ENCODE data around the gene PTOV1. TPM values are rescaled to one million over a fixed set of nuclear protein-coding genes. Genes with fewer than 3 reads are reported as not detected.

Gene PTOV1
- total RNA-seq, 1 donor from 2014 or later = 168 TPM

DNA sequence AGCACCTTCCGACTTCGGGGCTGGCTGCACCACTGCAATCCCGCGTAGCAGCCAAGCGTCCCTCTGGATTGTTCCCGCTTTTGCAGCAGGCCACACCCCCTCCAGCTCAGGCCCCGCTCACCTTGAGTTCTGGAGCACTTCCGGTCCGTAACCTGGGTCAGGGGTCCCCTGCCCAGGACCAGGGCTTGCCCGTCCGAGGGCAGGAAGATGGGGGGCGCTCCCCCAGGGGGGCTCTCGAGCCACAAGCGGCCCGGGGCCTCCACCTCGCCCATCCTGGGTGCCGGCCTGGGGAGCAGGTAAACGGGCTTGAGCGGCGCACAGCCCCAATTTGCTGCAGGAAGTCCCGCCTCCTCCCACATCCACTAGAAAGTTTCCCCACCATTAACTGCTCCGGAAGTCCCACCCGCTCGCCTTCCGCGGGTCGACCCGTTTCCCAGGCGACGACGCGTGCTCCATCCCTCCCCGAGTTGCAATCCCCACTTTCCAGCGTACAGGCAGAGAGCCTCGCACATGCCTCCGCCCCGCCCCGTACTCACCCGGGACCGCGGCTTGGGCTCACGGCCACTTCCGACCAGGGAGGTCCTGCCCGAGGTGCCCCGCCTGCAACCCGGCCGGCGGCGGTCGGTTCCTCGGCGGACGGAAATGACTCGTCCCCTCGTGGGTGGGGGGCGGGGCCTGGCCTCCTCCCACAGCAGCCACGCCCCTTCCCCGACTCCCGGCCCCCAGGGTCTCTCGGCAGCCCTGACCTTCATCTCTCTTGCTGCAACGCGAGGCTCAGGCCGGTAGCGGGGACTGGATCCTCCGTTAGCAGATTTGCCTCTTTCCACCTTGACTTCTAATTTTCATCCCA is 16.2 kb downstream of the PTOV1 start, which contains the start of gene PNKP:
Gene PNKP, minus strand, starts transcription at position 644 of the 850 bp plus-strand sequence. Its CDS starts 372 bp downstream, at position 272.
- H3K27ac Mint-ChIP-seq (ENCODE audit: unreplicated experiment) = peak within 1 kb of the TSS; percentile 89
- peaks cover 40% of the 10 kb centered on the region for H3K4me1 Mint-ChIP-seq (ENCODE audit: low read depth)
- peak; percentile 96 for DNase-seq (ENCODE audit: low spot score)
- no peaks in the 10 kb centered on the region for H3K9me3 Mint-ChIP-seq (ENCODE audit: low read depth)
- no peaks in the 10 kb centered on the region for H3K27me3 Mint-ChIP-seq (ENCODE audit: low read depth)
- peak within 1 kb of the TSS; percentile 96 for H3K4me3 Mint-ChIP-seq (ENCODE audit: unreplicated experiment)
- peaks cover 14% of the 10 kb centered on the region for H3K36me3 Mint-ChIP-seq (ENCODE audit: low read depth)
- TF ChIP-seq, protein P1, sequence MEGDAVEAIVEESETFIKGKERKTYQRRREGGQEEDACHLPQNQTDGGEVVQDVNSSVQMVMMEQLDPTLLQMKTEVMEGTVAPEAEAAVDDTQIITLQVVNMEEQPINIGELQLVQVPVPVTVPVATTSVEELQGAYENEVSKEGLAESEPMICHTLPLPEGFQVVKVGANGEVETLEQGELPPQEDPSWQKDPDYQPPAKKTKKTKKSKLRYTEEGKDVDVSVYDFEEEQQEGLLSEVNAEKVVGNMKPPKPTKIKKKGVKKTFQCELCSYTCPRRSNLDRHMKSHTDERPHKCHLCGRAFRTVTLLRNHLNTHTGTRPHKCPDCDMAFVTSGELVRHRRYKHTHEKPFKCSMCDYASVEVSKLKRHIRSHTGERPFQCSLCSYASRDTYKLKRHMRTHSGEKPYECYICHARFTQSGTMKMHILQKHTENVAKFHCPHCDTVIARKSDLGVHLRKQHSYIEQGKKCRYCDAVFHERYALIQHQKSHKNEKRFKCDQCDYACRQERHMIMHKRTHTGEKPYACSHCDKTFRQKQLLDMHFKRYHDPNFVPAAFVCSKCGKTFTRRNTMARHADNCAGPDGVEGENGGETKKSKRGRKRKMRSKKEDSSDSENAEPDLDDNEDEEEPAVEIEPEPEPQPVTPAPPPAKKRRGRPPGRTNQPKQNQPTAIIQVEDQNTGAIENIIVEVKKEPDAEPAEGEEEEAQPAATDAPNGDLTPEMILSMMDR (IDR thresholded peaks at IDR 0.05) = no peak

DNA sequence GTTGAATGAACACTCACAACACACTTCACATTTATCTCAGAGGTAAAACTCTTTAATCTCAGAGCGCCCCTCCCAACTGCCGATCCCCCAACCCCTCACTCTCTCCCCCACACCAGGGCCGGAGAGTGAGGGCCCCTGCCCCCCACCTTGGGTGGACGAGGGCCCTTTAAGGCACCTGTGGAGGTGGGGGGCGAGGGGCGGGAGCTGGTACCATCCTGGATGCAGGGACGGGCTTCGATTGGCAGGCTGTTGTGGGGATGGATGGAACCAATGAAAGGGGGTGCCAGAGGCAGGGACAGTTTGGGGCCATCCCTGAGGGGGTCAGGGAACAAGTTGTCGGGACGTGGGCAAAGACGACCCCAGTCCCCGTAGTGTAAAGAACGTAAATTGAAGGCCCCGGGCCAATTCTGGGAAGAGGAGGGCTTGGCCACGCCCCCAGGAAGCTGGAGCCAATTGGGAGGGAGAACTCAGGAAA is 18.1 kb downstream of the PTOV1 start:
- H3K36me3 Mint-ChIP-seq (ENCODE audit: low read depth) = peaks cover 8% of the 10 kb centered on the region
- peaks cover 41% of the 10 kb centered on the region for H3K4me1 Mint-ChIP-seq (ENCODE audit: low read depth)
- no peaks in the 10 kb centered on the region for H3K27me3 Mint-ChIP-seq (ENCODE audit: low read depth)
- H3K27ac Mint-ChIP-seq (ENCODE audit: unreplicated experiment) = no peak overlapping the region
- H3K4me3 Mint-ChIP-seq (ENCODE audit: unreplicated experiment) = no peak overlapping the region
- H3K9me3 Mint-ChIP-seq (ENCODE audit: low read depth) = no peaks in the 10 kb centered on the region
- no peak for DNase-seq (ENCODE audit: low spot score)
- TF ChIP-seq, protein P1 (IDR thresholded peaks at IDR 0.05) = no peak

DNA sequence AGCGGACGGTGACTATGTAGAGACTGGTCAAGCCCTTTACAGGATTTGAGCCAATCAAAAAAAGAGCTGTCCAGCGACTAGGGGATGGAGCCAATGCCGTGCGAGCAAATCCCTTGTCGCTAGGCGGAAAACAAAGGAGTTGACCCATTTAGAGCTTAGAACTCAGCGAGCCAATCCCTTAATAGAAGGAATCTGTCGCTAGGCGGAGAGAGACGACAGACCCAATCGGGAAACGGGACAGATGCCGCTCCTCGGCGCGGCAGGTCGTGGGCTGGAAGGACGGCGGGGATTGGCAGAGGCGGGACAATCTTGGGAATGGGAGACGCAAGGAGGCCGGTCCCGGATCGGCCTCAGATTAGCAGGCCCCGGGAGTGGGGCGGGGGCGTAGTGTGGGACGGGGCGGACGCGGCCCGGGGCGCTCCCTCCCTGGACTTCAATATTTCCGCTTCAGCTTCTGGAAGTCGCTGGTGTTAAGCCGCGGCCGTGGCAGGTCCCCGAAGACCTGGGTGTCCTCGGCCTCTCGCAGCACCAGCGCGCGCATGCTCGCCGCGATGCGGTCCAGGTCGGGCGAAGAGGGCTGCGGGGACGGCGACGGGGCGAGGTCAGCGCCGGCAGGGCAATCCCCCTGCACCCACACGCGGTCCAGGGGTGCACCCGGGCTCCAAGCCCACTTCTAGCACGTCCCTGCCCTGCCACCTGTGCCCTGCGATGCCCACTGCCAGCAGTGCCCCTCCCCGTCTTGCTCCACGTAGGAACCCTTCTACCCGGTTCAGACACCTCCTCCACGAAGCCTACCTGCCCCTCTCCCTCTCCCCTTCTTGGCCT is 18.7 kb downstream of the PTOV1 start:
- TF ChIP-seq, protein P1 (IDR thresholded peaks at IDR 0.05) = peak; percentile 31
- Mint-ChIP-seq H3K27ac (ENCODE audit: unreplicated experiment) (peak overlapping the region; percentile 95), H3K27me3 (ENCODE audit: low read depth) (no peaks in the 10 kb centered on the region), H3K9me3 (ENCODE audit: low read depth) (no peaks in the 10 kb centered on the region), H3K36me3 (ENCODE audit: low read depth) (peaks cover 5% of the 10 kb centered on the region), H3K4me3 (ENCODE audit: unreplicated experiment) (no peak overlapping the region), H3K4me1 (ENCODE audit: low read depth) (peaks cover 46% of the 10 kb centered on the region)
- DNase-seq (ENCODE audit: low spot score) = peak; percentile 97

DNA sequence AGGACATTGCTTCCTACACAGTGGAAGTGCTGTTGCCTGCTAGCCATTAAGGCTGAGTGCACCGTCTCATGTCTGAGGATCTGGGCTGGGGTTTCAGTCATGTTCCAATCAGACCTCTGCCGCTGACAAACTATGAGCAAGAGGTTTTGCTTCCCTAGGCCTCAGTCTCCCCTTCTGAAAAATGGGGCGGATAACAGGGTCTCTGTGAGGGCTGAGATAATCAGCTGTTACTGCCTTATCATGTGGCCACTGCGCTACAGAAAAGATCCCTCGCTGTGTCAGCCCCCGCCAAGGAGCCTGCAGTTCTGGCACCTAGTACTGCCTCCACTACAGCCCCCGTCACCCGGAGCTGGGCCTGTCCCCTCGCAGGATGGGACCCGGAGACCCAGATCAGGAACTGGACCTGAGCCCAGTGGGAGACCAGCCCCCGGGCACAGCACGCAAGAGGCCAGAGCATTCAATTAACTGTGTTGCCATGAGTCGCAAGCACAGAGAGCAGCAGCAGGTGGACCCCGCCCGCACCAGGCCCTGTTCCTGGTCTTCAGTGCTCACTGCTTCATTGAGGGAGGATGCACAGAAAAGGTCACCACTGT is 19.4 kb downstream of the PTOV1 start:
- peak overlapping the region; percentile 95 for H3K27ac Mint-ChIP-seq (ENCODE audit: unreplicated experiment)
- TF ChIP-seq, protein P1 (IDR thresholded peaks at IDR 0.05) = no peak
- DNase-seq (ENCODE audit: low spot score) = peak; percentile 91
- peaks cover 46% of the 10 kb centered on the region for H3K4me1 Mint-ChIP-seq (ENCODE audit: low read depth)
- peaks cover 3% of the 10 kb centered on the region for H3K36me3 Mint-ChIP-seq (ENCODE audit: low read depth)
- H3K27me3 Mint-ChIP-seq (ENCODE audit: low read depth) = no peaks in the 10 kb centered on the region
- H3K4me3 Mint-ChIP-seq (ENCODE audit: unreplicated experiment) = no peak overlapping the region
- no peaks in the 10 kb centered on the region for H3K9me3 Mint-ChIP-seq (ENCODE audit: low read depth)
